ENCODE measurements around the gene PHAX.
"Not testable (repeated sequence)": the region's sequence is repeated elsewhere in the genome, so short reads cannot be mapped to it uniquely, and the experiment has no call there.

Gene PHAX

GRCh38 chr5:126600631-126601511, at the start of gene PHAX:
Gene PHAX, plus strand, starts transcription at chr5:126600947. Its CDS starts 16 bp downstream, at chr5:126600963.
- DNase-seq = no peak

DNA sequence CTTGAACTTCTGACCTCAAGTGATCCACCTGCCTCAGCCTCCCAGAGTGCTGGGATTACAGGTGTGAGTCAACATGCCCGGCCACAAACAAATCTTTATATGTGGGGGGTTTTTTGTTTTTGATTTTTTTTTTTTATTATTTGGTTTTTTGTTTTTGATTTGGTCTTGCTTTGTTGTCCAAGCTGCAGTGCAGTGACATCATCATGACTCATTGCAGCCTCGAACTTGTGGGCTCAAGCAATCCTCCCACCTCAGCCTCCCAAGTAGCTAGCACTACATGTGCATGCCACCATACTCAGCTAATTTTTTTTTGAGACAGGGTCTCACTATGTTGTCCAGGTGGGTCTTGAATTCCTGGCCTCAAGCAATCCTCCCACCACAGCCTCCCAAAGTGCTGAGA, 48.1 kb upstream of the PHAX start:
- no peak for DNase-seq

- DNase-seq = not testable (repeated sequence)
These were observed 45.6 kb upstream of the PHAX start for GRCh38 chr5:126555101-126555500.

GRCh38 chr5:126561908-126562307, 38.8 kb upstream of the PHAX start:
- DNase-seq = no peak

- no peak for DNase-seq
These were observed 37.9 kb upstream of the PHAX start for GRCh38 chr5:126562823-126563222.

DNA sequence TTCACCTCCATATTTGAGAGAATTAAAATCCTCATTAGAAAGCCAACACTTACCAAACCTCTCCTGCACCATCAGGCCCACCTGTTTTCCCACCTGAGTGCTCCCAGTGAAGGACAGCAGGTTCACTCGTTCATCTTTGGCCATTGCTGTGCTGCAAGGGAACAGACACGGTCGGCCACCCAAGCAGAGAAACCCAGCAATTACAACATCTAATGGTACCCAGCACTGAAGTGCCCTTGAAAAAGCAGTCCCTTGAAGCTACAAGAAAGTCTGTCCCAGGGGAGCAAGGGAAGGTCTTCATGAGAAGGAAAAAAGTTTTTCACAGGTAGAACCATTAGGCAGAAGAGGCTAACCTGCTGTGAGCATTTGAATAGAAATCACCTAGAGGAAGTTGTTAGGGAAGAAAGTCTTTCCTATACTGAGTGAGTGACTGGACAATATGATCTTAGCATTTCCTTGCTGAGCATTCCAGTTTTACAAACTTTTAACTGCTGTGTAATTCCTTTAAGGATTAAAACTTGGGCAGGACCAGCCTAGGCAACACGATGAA, 32.5 kb upstream of the PHAX start:
- no peak for DNase-seq

DNA sequence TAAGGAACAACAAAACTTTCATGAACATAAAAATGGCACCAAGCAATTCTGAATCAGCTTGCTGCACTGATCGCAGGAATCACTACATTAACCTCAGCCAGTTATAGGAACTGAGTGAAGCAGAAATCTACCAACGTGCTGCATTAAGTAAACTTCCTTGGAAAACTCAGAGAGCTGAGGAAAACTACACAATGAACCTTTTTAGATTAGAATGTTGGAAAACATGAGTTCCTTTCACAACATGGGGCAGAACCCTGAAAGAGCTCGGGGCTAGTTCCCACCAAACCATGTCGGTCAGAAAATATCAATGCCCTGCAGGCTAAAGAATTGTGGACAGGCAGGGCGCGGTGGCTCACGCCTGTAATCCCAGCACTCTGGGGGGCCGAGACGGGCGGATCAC, 25.1 kb upstream of the PHAX start:
- no peak for DNase-seq

DNA sequence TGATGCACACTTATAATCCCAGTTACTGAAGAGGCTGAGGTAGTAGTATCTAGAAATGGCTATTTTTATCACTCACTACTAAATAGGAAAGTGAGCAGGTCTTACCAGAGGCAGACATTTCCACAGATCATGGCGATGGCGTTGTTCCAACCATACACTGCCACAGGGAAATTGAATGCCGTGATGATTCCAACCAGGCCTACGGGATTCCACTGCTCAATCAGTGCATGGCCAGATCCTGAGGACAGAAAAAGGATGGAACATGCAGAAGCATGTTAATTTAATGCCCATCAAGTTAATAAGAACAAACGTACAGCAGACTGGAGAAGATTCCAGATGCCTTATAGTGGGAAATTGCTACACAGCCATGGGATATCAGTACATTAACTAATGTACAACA, 23.8 kb upstream of the PHAX start:
- DNase-seq = no peak

DNA sequence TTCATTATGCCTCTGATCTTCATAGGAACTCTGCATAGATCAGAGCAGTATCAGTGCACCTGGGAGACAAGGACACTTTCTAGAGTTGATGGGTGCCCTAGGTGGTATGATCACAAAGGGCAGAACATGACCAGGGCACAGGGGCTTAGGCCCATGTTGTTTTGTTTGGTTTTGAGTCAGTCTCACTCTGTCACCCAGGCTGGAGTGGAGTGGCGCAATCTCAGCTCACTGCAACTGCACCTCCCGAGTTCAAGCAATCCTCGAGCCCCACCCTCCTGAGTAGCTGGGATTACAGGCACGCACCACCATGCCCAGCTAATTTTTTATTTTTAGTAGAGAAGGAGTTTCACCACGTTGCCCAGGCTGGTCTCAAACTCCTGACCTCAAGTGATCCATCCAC, 23.3 kb upstream of the PHAX start:
- no peak for DNase-seq

DNA sequence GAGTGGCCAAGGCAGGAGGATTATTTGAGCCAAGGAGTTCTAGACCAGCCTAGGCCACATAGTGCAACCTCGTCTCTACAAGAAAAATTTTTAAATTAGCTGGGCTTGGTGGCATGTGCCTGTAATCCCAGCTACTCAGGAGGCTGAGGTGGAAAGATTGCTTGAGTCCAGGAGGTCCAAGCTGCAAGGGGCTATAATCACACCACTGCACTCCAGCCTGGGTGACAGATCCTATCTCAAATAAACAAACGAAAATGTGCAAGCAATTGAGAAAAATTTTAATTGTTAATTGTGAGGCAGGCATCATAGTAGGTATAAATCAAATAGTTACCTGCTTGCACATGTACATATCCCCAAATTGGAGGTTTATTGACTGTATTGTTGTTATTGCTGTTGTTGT, 21.0 kb upstream of the PHAX start:
- DNase-seq = no peak

GRCh38 chr5:126583761-126584160, 17.0 kb upstream of the PHAX start:
- no peak for DNase-seq

DNA sequence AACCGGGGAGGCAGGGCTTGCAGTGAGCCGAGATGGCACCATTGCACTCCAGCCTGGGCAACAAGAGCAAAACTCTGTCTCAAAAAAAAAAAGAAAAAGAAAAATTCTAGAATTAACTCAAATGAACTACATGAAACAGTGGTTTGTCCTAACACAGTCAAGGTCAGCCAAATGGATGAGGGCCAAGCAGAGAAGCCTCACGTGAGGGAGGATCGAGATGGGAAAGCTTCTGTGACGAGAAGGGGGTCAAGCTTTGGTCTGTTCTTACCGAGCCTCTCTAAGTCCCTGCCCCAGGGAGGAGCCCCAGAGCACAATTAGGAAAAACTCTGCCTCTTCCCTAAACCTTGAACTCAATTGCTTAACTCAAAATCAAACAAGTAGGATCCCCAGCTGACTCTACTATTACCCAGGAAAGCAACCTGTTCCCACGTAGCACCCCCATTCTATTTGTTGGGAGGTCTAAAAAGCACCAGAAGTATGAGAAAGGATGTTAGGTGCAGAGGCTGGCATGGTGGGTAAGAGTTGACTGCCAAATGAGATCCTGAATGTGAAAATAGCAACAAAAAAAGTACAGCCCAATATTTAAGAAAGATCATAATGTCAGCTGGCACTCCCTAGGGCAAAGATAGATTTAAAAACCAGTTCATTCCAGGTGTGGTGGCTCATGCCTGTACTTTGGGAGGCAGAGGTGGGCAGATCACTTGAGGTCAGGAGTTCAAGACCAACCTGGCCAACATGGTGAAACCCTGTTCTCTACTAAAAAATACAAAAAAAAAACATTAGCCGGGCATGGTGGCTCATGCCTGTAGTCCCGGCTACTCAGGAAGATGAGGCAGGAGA, 13.0 kb upstream of the PHAX start:
- DNase-seq = no peak

DNA sequence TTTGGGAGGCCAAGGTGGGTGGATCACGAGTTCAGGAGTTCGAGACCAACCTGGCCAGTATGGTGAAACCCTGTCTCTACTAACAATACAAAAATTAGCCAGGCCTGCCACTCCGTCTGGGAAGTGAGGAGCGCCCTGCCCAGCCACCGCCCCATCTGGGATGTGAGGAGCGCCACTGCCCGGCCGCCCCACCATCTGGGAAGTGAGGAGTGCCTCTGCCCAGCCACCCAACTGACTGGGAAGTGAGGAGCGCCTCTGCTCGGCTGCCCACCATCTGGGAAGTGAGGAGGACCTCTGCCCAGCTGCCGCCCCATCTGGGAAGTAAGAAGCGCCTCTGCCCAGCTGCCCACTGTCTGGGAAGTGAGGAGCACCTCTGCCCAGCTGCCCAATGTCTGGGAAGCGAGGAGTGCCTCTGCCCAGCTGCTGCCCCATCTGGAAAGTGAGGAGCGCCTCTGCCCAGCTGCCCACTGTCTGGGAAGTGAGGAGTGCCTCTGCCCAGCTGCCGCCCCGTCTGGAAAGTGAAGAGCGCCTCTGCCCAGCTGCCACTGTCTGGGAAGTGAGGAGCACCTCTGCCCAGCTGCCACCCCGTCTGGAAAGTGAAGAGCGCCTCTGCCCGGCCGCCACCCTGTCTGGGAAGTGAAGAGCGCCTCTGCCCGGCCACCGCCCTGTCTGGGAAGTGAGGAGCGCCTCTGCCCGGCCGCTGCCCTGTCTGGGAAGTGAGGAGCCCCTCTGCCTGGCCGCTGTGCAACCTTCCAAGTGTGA, 11.0 kb upstream of the PHAX start:
- DNase-seq = no peak

DNA sequence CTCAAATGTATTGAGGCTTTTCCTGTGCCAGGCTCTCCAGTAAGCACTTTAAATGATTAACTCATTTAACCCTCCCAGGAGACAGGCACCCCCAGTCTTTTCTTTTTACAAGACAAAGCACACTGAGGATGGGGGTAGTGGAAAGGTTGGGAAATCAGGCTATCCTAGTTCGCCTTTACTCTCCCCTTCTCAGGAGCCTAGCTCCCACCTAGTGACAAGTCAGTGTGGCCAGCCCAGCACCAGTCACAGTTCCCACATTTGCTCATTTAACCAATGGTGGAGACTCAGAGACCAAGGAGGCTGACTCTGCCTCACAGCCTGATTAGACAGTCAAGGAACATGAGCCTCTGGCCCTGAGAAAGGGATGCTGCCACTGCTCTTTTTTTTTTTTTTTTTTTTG, 9.2 kb upstream of the PHAX start:
- DNase-seq = no peak

GRCh38 chr5:126594748-126595485, 5.8 kb upstream of the PHAX start, which contains the start of gene ALDH7A1:
Gene ALDH7A1, minus strand, starts transcription at chr5:126595219. Its CDS starts 21 bp downstream, at chr5:126595198.
- no peak for DNase-seq

DNA sequence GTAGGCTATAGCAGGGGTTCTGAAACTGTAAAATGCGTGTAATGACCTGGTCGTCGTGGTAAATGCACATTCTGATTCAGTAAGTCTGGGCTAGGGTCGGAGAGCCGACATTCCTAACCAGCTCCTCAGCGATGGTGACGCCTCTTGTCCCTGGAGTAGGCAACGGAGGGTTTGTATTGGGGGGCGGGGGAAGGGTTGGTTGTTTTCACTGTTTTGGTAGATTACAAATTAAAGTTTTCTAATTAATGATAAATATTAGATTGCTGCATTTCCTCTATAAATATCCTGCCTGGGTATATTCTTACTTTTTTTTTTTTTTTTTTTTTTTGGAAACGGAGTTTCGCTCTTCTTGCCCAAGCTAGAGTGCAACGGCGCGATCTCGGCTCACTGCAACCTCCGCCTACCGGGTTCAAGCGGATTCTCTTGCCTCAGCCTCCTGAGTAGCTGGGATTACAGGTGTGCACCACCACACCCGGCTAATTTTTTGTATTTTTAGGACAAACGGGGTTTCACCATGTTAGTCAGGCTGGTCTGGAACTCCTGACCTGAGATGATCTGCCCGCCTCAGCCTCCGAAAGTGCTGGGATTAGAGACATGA, 5.2 kb upstream of the PHAX start:
- no peak for DNase-seq

DNA sequence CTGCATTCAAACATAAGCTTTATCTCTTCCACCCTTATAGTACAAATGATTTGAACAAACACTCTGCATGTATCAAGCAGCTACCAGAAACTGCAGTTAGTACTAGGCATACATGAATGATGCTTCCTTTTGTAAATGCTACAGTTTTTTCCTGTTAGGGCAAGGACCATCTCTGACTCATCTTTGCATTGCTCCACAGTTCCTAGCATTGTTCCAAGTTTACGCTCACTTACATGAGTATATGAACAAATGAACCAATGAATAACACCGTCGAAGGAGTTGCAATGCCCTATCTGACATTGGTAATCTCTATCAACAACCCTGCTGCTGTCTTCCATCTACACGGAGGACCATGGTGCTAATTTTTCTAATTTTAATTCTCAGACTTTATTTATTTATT, 3.6 kb upstream of the PHAX start:
- DNase-seq = no peak

GRCh38 chr5:126599499-126599898, 1.2 kb upstream of the PHAX start:
- no peak for DNase-seq

- DNase-seq = not testable (repeated sequence)
These were observed 646 bp upstream of the PHAX start for GRCh38 chr5:126599971-126600630.

DNA sequence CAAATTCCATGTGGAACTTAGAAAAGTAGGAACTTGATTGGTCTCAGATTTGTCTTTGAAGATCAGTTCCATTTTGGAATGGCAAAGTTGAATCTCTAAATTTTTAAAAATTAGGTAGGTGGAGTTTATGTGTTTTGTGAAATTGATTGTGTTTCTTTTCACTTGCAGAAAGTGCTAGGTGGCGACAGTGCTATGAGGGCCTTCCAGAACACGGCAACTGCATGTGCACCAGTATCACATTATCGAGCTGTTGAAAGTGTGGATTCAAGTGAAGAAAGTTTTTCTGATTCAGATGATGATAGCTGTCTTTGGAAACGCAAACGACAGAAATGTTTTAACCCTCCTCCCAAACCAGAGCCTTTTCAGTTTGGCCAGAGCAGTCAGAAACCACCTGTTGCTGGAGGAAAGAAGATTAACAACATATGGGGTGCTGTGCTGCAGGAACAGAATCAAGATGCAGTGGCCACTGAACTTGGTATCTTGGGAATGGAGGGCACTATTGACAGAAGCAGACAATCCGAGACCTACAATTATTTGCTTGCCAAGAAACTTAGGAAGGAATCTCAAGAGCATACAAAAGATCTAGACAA, 2.8 kb downstream of the PHAX start:
- DNase-seq = no peak

DNA sequence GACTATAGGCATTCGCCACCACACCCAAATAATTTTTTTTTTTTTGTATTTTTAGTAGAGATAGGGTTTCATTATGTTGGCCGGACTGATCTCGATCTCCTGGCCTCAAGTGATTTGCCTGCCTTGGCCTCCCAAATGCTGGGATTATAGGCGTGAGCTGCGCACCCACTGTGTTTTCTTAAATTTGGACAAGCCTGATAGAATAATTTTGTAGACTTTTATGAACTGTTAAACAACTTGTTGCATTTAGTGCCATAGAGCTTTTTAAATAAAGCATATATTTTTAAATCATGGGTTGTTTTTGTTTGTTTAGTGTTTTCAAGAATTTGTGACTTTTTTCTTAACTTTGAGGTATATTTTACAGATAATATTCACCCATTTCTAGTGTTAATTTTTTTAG, 4.8 kb downstream of the PHAX start:
- DNase-seq = no peak

All from GF-D8 (cell line).